GM21515 (cell line): Measurements from ENCODE around the gene SPPL3.
A peak's percentile ranks its signal among the peaks of the same experiment; 100 is the strongest.
"Not testable (repeated sequence)": the region's sequence is repeated elsewhere in the genome, so short reads cannot be mapped to it uniquely, and the experiment has no call there.

Experiments
- ATAC-seq: cut with Tn5 transposase; IDR thresholded peaks from one replicate; pipeline ENCODE4 v1.9.1; 2021; ENCODE audit not compliant: unreplicated experiment

SPPL3 gene

GRCh38 chr12:120921637-120922036 lies 17.5 kb upstream of the SPPL3 start:
- ATAC-seq, result no peak

- ATAC-seq, result no peak
Measured at GRCh38 chr12:120920178-120920577, 16.0 kb upstream of the SPPL3 start.

- ATAC-seq, result no peak
Measured at GRCh38 chr12:120917748-120918147, 13.6 kb upstream of the SPPL3 start.

- no peak for ATAC-seq
Measured at GRCh38 chr12:120916561-120916960, 12.4 kb upstream of the SPPL3 start.

GRCh38 chr12:120914794-120915193 lies 10.6 kb upstream of the SPPL3 start:
- ATAC-seq, result no peak

GRCh38 chr12:120909633-120910298 lies 5.6 kb upstream of the SPPL3 start:
- no peak for ATAC-seq

- ATAC-seq, result no peak
Measured at GRCh38 chr12:120905856-120906384, 1.8 kb upstream of the SPPL3 start.

GRCh38 chr12:120903412-120904196 lies 554 bp downstream of the SPPL3 start:
- peak; percentile 47 for ATAC-seq

GRCh38 chr12:120902846-120903411 lies 1.2 kb downstream of the SPPL3 start:
- no peak for ATAC-seq

- ATAC-seq, result no peak
Measured at GRCh38 chr12:120901818-120902217, 2.3 kb downstream of the SPPL3 start.

- not testable (repeated sequence) for ATAC-seq
Measured at GRCh38 chr12:120901101-120901500, 3.1 kb downstream of the SPPL3 start.

- no peak for ATAC-seq
Measured at GRCh38 chr12:120895532-120895931, 8.6 kb downstream of the SPPL3 start.

GRCh38 chr12:120892265-120892664 lies 11.9 kb downstream of the SPPL3 start:
- ATAC-seq, result no peak

- ATAC-seq, result no peak
Measured at GRCh38 chr12:120890963-120891362, 13.2 kb downstream of the SPPL3 start.

GRCh38 chr12:120887253-120888043 lies 16.7 kb downstream of the SPPL3 start:
- ATAC-seq, result no peak

GRCh38 chr12:120886199-120887018 lies 17.7 kb downstream of the SPPL3 start:
- no peak for ATAC-seq

GRCh38 chr12:120885521-120885920 lies 18.6 kb downstream of the SPPL3 start:
- no peak for ATAC-seq

GRCh38 chr12:120884644-120885043 lies 19.5 kb downstream of the SPPL3 start:
- ATAC-seq, result no peak

GRCh38 chr12:120882055-120882555 lies 22.1 kb downstream of the SPPL3 start:
- ATAC-seq, result no peak

- no peak for ATAC-seq
Measured at GRCh38 chr12:120879718-120880300, 24.3 kb downstream of the SPPL3 start.
